Measurements from ENCODE around the gene A2M. TPM values are rescaled to one million over a fixed set of nuclear protein-coding genes. Genes with fewer than 3 reads are reported as not detected.
A peak's percentile ranks its signal among the peaks of the same experiment; 100 is the strongest.

A2M gene
- total and polyA plus RNA-seq, 2 of the 13 experiments (the other 11 are each of a cell fraction or from before 2014, with no cell fraction given), result 2,807 to 6,551 TPM

- peak; percentile 41; the same call in 1 of the 2 replicates for TF ChIP-seq ZNF646 (CRISPR knock-in tag; IDR thresholded peaks at IDR 0.05)
- no peak for TF ChIP-seq ZNF629 (CRISPR knock-in tag; conservative IDR thresholded peaks at IDR 0.05)
- peak; percentile 61; the same call in 1 of the 2 replicates for TF ChIP-seq ZNF430 (CRISPR knock-in tag; IDR thresholded peaks at IDR 0.05)
- peak; percentile 57; the same call in 1 of the 2 replicates for TF ChIP-seq AKNA (CRISPR knock-in tag; IDR thresholded peaks at IDR 0.05; ENCODE audit: borderline replicate concordance)
- TF ChIP-seq KLF13 (CRISPR knock-in tag; IDR thresholded peaks at IDR 0.05), result no peak; the same call in 1 of the 2 replicates
- TF ChIP-seq ZNF160 (CRISPR knock-in tag; IDR thresholded peaks at IDR 0.05), result peak; percentile 47; the same call in 1 of the 2 replicates
- TF ChIP-seq ATF5 (CRISPR knock-in tag; IDR thresholded peaks at IDR 0.05; ENCODE audit: low read depth), result no peak
- TF ChIP-seq ZNF678 (CRISPR knock-in tag; IDR thresholded peaks at IDR 0.05), result 0 out of 2 replicates have a peak, but pooled peaks have one; percentile 25
- no peak for TF ChIP-seq ZNF121 (CRISPR knock-in tag; IDR thresholded peaks at IDR 0.05)
- TF ChIP-seq NFE2L2 (IDR thresholded peaks at IDR 0.05; ENCODE audit: low read length), result no peak
- no peak for TF ChIP-seq PHF5A (CRISPR knock-in tag; IDR thresholded peaks at IDR 0.05; ENCODE audit: low read depth, unreplicated experiment)
- TF ChIP-seq, protein P1, sequence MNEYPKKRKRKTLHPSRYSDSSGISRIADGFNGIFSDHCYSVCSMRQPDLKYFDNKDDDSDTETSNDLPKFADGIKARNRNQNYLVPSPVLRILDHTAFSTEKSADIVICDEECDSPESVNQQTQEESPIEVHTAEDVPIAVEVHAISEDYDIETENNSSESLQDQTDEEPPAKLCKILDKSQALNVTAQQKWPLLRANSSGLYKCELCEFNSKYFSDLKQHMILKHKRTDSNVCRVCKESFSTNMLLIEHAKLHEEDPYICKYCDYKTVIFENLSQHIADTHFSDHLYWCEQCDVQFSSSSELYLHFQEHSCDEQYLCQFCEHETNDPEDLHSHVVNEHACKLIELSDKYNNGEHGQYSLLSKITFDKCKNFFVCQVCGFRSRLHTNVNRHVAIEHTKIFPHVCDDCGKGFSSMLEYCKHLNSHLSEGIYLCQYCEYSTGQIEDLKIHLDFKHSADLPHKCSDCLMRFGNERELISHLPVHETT (CRISPR knock-in tag; conservative IDR thresholded peaks at IDR 0.05), result no peak
- no peak for TF ChIP-seq ATF3 (CRISPR knock-in tag; IDR thresholded peaks at IDR 0.05)
- TF ChIP-seq MAFF (IDR thresholded peaks at IDR 0.05; ENCODE audit: low read depth, low read length), result no peak
- no peak for TF ChIP-seq SRF (IDR thresholded peaks at IDR 0.05; ENCODE audit: low read depth, low read length)
- TF ChIP-seq ZNF761 (CRISPR knock-in tag; conservative IDR thresholded peaks at IDR 0.05), result no peak
Measured at GRCh38 chr12:9064201-9064814, 51.4 kb downstream of the A2M start (continued).

All from HepG2 (cell line).